ACC112 (cell line): Measurements from ENCODE around the gene SVIP.

Experiments
- H2AFZ ChIP-seq: fragments of 200-600 bp; sonication (generic); one replicate; pipeline ENCODE4 v1.6.0; 2017; ENCODE audit warnings: antibody characterized with exemption, low read length; ENCODE audit not compliant: unreplicated experiment
- H3K27ac ChIP-seq: fragments of 200-600 bp; sonication (generic); 2 replicates; pipeline ENCODE4 v1.5.1; 2014; ENCODE audit warnings: low read depth, mild to moderate bottlenecking, antibody characterized with exemption, low read length, moderate library complexity
- H3K27me3 ChIP-seq: fragments of 200-600 bp; sonication (generic); 2 replicates; pipeline ENCODE4 v1.6.1; 2014; ENCODE audit warnings: mild to moderate bottlenecking, antibody characterized with exemption, low read length, moderate library complexity, mixed read lengths; ENCODE audit not compliant: insufficient read depth
- H3K36me3 ChIP-seq: fragments of 200-600 bp; sonication (generic); 2 replicates; pipeline ENCODE4 v1.6.1; 2016; ENCODE audit warnings: mild to moderate bottlenecking, antibody characterized with exemption, low read length, moderate library complexity, mixed read lengths; ENCODE audit not compliant: insufficient read depth
- H3K4me1 ChIP-seq: fragments of 200-600 bp; sonication (generic); one replicate; pipeline ENCODE4 v1.6.1; 2016; ENCODE audit warnings: low read length, mixed read lengths; ENCODE audit not compliant: insufficient read depth, unreplicated experiment, control insufficient read depth
- H3K4me3 ChIP-seq: fragments of 200-600 bp; sonication (generic); 2 replicates; pipeline ENCODE4 v1.5.1; 2014; ENCODE audit warnings: mild to moderate bottlenecking, low read depth, low read length
- H3K79me2 ChIP-seq: fragments of 200-600 bp; sonication (generic); one replicate; pipeline ENCODE4 v1.6.0; 2016; ENCODE audit warnings: low read length; ENCODE audit not compliant: control insufficient read depth, unreplicated experiment, insufficient read depth

The SVIP gene, protein sequence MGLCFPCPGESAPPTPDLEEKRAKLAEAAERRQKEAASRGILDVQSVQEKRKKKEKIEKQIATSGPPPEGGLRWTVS

DNA sequence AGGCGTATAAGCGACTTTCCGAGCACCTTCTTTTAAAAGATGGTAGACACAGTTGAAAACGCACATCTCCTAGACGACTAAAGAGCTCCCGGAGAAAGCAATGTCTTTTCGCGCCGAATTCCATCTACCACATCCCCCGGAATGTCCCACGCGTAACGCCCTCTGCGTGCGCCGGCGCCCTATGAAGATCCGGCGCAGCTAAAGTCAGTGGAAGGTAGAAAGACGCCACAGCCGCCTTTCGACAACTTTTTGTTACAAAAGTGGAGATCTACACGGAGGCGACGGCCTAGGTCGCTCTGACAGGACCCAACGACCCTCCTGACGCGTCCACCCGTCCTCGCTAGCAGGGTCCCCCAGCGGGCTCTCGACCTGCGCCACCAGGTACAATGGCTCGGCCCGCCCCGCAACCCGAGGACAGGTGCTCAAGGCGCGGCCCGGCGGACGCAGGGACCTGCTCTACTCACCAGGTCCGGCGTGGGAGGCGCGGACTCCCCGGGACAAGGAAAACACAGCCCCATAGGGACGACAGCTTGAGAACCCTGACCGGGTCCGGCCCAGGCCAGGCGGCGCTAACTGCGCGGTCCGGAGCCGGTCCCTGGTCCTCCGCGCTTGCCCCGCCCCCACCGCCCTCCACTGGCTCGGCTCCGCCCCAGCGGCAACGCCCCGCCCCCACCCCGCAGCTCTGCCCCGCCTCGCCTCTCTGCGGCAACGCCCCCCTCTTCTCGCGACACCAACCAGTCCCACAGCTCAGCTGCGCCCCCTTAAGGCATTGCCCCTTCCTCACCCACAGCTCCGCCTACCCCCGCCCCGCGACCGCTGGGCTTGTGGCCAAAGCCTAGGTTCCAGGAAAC, at the start of gene SVIP:
Gene SVIP (minus strand): TSS at position 571 of the 851 bp plus-strand sequence. CDS start 53 bp downstream, at position 518.
- H3K4me3 ChIP-seq, result peak within 1 kb of the TSS; percentile 96
- peak within 1 kb of the TSS; percentile 44 for H3K27ac ChIP-seq
- peaks cover 14% of the 10 kb centered on the region for H3K4me1 ChIP-seq
- peak within 1 kb of the TSS; percentile 100 for H2AFZ ChIP-seq
- H3K36me3 ChIP-seq, result no peaks in the 10 kb centered on the region
- H3K79me2 ChIP-seq, result peaks cover 8% of the 10 kb centered on the region
- H3K27me3 ChIP-seq, result no peaks in the 10 kb centered on the region

DNA sequence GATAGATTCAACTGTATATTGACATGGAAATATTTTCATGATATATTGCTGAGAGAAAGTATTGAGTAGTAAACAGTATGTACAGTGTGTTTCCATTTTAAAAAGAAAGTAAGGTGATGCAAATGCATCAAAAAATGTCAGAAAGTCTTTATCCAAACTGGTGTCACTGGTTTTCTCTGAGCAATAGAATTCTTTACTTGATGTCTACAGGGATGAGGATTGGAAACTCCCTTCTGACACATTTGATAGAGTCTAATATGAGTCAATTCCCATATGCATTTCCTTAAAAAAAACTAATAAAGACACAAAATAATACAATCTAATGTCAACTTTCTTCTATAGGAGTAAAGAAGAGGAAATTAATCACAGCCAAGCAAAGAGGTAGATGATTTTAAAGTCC, 49.0 kb upstream of the SVIP start:
- H3K27ac ChIP-seq, result no peak overlapping the region
- H3K36me3 ChIP-seq, result no peaks in the 10 kb centered on the region
- H3K79me2 ChIP-seq, result no peaks in the 10 kb centered on the region
- H2AFZ ChIP-seq, result no peak overlapping the region
- no peak overlapping the region for H3K4me3 ChIP-seq
- no peaks in the 10 kb centered on the region for H3K27me3 ChIP-seq
- peaks cover 17% of the 10 kb centered on the region for H3K4me1 ChIP-seq

- H3K36me3 ChIP-seq, result no peaks in the 10 kb centered on the region
- H3K4me3 ChIP-seq, result no peak overlapping the region
- H3K4me1 ChIP-seq, result peaks cover 17% of the 10 kb centered on the region
- H3K79me2 ChIP-seq, result no peaks in the 10 kb centered on the region
- no peak overlapping the region for H2AFZ ChIP-seq
- no peaks in the 10 kb centered on the region for H3K27me3 ChIP-seq
- H3K27ac ChIP-seq, result no peak overlapping the region
Measured at GRCh38 chr11:22878039-22878438, 48.4 kb upstream of the SVIP start.

- Histone ChIP-seq H3K79me2 (no peaks in the 10 kb centered on the region), H3K4me1 (peaks cover 17% of the 10 kb centered on the region), H3K27me3 (no peaks in the 10 kb centered on the region), H3K4me3 (no peak overlapping the region), H3K27ac (no peak overlapping the region), H3K36me3 (no peaks in the 10 kb centered on the region), H2AFZ (no peak overlapping the region)
Measured at GRCh38 chr11:22875869-22876473, 46.4 kb upstream of the SVIP start.

GRCh38 chr11:22869325-22869724, 39.7 kb upstream of the SVIP start:
- no peak overlapping the region for H3K27ac ChIP-seq
- no peaks in the 10 kb centered on the region for H3K27me3 ChIP-seq
- H2AFZ ChIP-seq, result no peak overlapping the region
- no peaks in the 10 kb centered on the region for H3K79me2 ChIP-seq
- H3K36me3 ChIP-seq, result no peaks in the 10 kb centered on the region
- no peaks in the 10 kb centered on the region for H3K4me1 ChIP-seq
- no peak overlapping the region for H3K4me3 ChIP-seq

DNA sequence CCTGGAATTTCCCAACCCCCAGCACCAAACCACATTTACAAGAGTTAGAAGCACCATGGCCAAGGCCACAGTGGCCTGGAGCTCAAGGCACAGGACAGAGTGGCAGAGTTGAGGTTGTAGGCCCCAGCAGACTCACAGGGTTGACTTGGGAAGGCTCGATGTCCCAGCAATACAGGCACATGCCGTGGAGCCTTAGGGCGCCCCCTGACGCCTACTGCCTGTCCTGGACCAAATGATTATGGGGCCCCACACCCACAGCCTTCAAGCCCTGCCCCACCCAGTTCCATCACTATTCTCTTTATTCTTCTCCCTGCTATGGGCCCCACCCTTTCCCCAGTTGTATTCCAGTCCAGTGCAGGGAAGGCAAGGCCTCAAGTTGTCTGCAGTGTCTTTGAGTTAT, 30.6 kb upstream of the SVIP start, which contains the start of gene CCDC179:
Gene CCDC179 (minus strand): TSS at position 234 of the 400 bp plus-strand sequence. CDS start 53 bp downstream, at position 181.
- H3K79me2 ChIP-seq, result no peaks in the 10 kb centered on the region
- H3K4me3 ChIP-seq, result no peak within 1 kb of the TSS
- H3K36me3 ChIP-seq, result no peaks in the 10 kb centered on the region
- H3K27me3 ChIP-seq, result no peaks in the 10 kb centered on the region
- H3K27ac ChIP-seq, result no peak within 1 kb of the TSS
- H2AFZ ChIP-seq, result no peak within 1 kb of the TSS
- H3K4me1 ChIP-seq, result no peaks in the 10 kb centered on the region

GRCh38 chr11:22859756-22860155, 30.2 kb upstream of the SVIP start:
- no peaks in the 10 kb centered on the region for H3K79me2 ChIP-seq
- H3K27me3 ChIP-seq, result no peaks in the 10 kb centered on the region
- no peak overlapping the region for H3K4me3 ChIP-seq
- no peaks in the 10 kb centered on the region for H3K4me1 ChIP-seq
- no peaks in the 10 kb centered on the region for H3K36me3 ChIP-seq
- no peak overlapping the region for H3K27ac ChIP-seq
- no peak overlapping the region for H2AFZ ChIP-seq

- H3K79me2 ChIP-seq, result no peaks in the 10 kb centered on the region
Measured at GRCh38 chr11:22851477-22851876, 21.9 kb upstream of the SVIP start.

DNA sequence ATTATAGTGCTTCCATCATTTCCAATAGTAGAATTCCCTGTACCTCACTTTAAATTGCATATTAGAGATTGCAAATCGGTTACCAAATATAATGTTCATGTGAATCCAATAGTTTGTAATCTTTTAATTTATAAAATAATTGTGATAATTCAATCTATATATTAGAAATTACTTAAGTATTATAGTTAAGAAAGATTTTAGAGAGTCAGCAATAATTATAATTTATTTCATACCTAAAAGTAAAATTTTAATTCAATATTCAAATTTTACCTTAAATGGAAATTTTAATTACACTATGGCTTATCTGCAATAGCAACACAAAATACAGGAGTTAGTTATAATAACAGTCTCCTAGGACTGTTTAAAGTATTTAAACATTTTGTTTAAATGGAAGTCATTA, 17.1 kb upstream of the SVIP start:
- Histone ChIP-seq H3K4me1 (peaks cover 3% of the 10 kb centered on the region), H3K36me3 (no peaks in the 10 kb centered on the region), H3K27ac (no peak overlapping the region), H3K4me3 (no peak overlapping the region), H3K79me2 (no peaks in the 10 kb centered on the region), H2AFZ (no peak overlapping the region), H3K27me3 (no peaks in the 10 kb centered on the region)

More at GRCh38 chr11:22851477-22851876, 21.9 kb upstream of the SVIP start:
- H3K27ac ChIP-seq, result no peak overlapping the region
- H3K36me3 ChIP-seq, result no peaks in the 10 kb centered on the region
- no peak overlapping the region for H2AFZ ChIP-seq
- H3K4me3 ChIP-seq, result no peak overlapping the region
- H3K4me1 ChIP-seq, result no peaks in the 10 kb centered on the region
- no peaks in the 10 kb centered on the region for H3K27me3 ChIP-seq

- Histone ChIP-seq H3K4me1 (peaks cover 14% of the 10 kb centered on the region), H2AFZ (peak overlapping the region; percentile 5), H3K27ac (peak overlapping the region; percentile 7; the same call in 1 of the 2 replicates), H3K36me3 (no peaks in the 10 kb centered on the region), H3K79me2 (peaks cover 8% of the 10 kb centered on the region), H3K4me3 (no peak overlapping the region), H3K27me3 (no peaks in the 10 kb centered on the region)
Measured at GRCh38 chr11:22832315-22833015, 2.9 kb upstream of the SVIP start.
